OCI-LY3 (cell line): ENCODE data around the gene TEX22.

Experiments used
- CTCF ChIP-seq: fragments of 200-600, 300-600 bp; sonication (generic); IDR thresholded peaks from 2 replicates; pipeline ENCODE4 v1.5.1; 2014; ENCODE audit warnings: antibody characterized with exemption, low read length, low read depth
- EZH2phosphoT487 ChIP-seq: fragments of 200-600 bp; shearing (Covaris generic); IDR thresholded peaks from 2 replicates; pipeline ENCODE4 v1.6.1; 2018; ENCODE audit warnings: antibody characterized with exemption, mixed run types, low read depth

- TF ChIP-seq CTCF (no peak), EZH2phosphoT487 (no peak)
Measured at GRCh38 chr14:105392131-105393090, 5.9 kb upstream of the TEX22 start.
